HEK293T (cell line): ENCODE results near the gene NREP.

Source experiments
- ARNT ChIP-seq: fragments of 450-650 bp; IDR thresholded peaks from 2 replicates; pipeline ENCODE4 v1.6.1; 2017; ENCODE audit warnings: mild to moderate bottlenecking
- BHLHE40 ChIP-seq: fragments of 450-650 bp; IDR thresholded peaks from 2 replicates; pipeline ENCODE4 v1.6.1; 2016; ENCODE audit warnings: mild to moderate bottlenecking, moderate library complexity, borderline replicate concordance
- FOXM1 ChIP-seq: fragments of 450-650 bp; IDR thresholded peaks from 2 replicates; pipeline ENCODE4 v1.6.1; 2017; ENCODE audit warnings: mild to moderate bottlenecking, borderline replicate concordance
- NFRKB ChIP-seq: fragments of 450-650 bp; IDR thresholded peaks from 2 replicates; pipeline ENCODE4 v1.6.1; 2016; ENCODE audit warnings: mild to moderate bottlenecking, moderate library complexity
- SP1 ChIP-seq: fragments of 450-650 bp; IDR thresholded peaks from 2 replicates; pipeline ENCODE4 v1.6.1; 2017

GRCh38 chr5:111800351-111800750 is 43.4 kb upstream of the NREP start:
- TF ChIP-seq NFRKB (no peak), SP1 (no peak), ARNT (no peak), BHLHE40 (no peak), FOXM1 (no peak)
